GM21786 (cell line): Measurements from ENCODE around the gene MAP3K1.

Experiments used
- ATAC-seq: cut with Tn5 transposase; IDR thresholded peaks from one replicate; pipeline ENCODE4 v1.9.1; 2021; ENCODE audit not compliant: unreplicated experiment

MAP3K1 gene

DNA sequence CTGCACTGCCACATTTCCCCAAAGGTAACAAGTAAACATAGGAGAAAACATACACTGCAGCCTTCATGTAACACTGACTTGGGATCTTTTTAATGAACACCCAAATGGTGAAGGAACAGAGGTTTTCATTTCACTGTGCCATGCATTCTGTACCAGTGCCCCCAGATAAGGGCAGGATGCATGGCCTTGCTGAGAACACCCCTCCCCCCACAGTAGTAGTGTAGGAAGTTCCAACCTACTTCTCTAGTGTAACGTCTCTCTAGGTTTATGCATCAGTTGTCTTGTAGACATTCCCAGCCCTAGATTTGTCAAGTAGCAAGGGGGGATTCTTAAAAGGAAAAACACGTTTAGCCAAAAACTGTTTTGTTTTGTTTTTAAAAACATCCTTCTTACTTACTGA is 29.9 kb downstream of the MAP3K1 start:
- ATAC-seq, result no peak

GRCh38 chr5:56845904-56846480 is 30.6 kb downstream of the MAP3K1 start:
- ATAC-seq, result no peak

- ATAC-seq, result no peak
Observed at GRCh38 chr5:56848206-56848605, 32.9 kb downstream of the MAP3K1 start.

DNA sequence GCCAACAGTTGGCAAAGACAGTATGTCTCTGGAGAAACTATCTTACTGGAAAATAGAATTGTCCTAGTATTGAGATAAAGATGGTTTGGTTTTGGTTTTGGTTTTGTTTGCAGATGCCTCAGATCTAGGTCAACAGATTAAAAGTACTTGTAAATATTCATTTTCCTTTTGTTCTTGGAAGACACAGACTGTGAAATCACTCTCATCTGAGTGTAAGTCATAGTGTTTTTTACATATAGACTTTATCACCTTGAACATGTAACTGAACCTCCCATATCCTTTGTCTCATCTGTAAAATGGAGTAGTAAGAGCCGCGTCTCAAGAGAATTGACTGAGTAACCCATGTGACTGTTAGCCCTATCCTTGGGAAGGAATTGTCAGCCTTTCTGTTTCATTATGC is 34.3 kb downstream of the MAP3K1 start:
- no peak for ATAC-seq

DNA sequence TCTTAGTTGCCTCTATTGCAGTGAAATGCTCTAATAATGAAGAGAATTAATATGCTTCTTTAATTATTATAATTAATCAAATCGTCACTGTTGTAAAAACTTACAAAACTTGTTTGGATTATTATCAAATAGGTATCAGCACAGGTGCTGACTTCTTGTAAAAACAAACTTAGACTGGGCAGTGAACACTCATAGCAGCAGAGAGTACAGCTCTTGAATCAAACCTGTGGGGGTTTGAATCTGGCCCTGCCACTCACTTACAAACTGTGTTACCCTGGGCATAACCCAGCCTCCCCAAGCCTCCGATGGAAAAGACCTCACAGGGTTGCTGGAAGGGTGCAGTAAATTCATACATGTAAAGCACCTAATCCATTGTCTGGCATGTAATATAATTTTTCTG is 35.1 kb downstream of the MAP3K1 start:
- no peak for ATAC-seq

GRCh38 chr5:56851258-56851941 is 36.1 kb downstream of the MAP3K1 start:
- no peak for ATAC-seq

GRCh38 chr5:56852228-56853000 is 37.1 kb downstream of the MAP3K1 start:
- no peak for ATAC-seq

DNA sequence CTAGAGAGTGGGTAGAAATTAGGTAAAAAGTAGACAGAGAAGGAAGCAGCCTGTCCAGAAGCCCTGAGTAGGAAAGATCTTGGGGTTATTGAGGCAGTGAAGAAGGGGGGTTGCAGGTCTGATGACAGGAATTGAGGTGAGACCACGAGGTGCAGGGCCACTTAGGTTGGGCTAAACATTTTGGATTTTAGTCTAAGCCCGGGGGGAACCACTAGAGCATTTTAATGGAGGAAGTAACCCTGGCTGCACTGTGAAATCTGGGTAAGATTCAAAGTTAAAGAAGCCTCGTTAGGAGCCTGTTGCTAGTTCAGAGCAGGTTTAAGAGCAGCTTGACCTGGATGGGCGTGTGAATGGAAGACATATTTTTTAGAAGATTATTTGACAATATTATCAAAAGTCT is 38.3 kb downstream of the MAP3K1 start:
- ATAC-seq, result no peak

DNA sequence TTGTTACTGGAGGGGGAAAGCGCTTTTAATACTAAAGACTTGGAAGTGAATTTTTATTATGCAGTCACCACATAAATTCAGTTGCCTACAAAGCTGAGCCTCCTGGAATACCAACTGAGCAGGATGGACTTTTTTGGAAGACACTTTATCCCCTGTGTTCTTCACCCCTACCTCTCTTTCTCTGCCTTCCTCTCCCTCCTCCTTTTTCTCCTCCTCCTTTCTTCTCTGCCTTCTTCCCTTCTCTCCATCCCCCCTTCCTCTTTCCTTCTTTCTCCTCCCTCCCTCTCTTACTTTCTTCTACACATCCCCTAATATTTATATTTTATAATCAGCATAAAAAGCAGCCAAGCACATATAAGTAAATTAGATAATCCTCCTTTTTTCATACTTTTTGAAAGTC is 39.6 kb downstream of the MAP3K1 start:
- no peak for ATAC-seq

- ATAC-seq, result no peak
Observed at GRCh38 chr5:56856541-56857178, 41.3 kb downstream of the MAP3K1 start.

DNA sequence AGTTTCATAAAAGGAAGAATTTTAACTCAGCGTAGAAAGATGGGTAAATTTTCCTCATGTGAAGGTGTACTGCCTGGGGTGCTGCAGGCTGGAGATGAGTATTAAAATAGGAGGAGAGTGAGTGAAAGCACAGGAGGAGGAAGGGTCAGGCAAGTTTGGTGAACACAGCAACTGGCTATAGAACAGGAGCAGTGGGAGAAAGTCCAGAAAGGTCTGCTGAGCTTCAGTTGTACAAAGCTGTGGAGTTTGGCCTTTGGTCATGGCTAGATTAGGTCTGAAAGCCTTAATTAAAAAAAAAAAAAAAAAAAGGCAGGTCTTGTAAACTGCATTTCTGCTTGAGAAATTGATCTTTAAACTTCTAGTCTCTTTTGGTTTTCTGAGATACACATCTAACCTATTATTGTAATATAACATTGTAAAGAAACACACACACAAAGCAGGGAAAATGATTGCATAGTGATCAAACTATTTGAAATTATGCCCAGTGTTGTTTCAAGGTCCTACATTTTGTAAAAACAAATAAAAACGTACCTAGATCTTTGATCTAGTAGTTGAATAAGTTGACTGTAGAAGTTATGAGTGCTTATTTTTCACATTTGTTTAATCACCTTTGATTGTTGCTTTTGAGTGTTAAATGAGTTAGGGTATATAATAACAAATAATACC is 43.6 kb downstream of the MAP3K1 start:
- no peak for ATAC-seq

DNA sequence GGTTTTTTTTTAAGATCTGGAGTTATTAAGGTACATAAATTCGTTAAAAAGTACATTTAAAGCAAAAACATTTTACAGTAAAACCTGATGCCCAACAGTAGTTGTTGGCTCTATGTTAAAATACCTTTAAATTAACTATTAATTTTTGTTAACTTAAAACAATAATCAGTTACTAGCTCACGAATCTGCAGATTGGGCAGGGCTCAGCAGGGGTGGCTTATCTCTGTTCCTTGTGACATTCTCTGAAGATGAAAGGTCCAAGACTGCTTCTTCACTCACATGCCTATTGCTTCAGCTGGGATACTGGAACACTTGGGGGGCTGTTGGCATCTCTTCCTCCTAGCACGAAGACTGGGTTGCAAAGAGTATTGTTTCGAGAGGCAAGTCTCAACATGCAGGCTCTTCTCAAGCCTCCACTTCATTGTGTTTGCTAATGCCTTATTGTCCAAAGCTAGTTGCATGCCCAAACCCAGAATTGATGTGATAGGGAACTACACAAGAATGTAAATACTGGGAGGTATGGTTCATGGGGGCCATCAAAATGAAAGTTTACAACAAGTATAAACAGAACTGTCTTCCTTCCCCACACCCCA is 46.6 kb downstream of the MAP3K1 start:
- ATAC-seq, result no peak

DNA sequence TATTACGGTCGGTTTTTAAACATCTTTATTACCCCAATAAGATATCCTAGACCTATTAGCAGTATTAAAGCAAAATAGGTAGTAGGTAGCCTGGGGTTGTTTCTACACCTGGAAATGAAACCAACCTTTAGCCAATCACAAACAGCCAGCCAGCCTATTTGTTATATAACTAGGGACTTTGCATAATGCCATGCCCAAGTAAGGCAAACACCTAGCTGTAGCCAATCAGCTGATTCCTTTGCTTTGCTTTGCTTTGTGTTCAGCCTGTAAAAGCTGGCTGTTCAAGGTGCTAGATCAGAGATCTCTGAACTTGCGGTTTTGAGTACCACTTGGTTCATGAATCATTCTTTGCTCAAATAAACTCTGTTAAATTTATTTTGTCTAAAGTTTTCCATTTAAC is 47.6 kb downstream of the MAP3K1 start:
- ATAC-seq, result no peak

- ATAC-seq, result no peak
Observed at GRCh38 chr5:56871777-56872176, 56.4 kb downstream of the MAP3K1 start.

DNA sequence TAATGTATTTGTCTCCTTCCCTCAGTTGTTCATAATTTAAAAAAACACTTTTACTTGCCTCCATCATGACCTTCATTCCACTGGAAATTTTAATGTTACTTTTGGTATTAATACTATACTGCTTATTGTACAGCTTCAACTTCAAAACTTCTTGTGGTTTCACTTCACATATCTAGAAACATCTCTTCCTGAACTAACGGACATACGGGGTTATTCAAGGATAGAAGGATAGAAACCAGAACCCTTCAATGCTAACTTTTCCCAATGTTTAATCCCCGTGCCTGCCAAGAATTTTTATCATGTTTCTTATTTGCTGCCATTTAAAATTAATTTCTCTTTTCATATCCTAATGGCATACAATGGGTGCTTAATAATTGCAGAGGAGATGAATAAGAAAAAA is 57.7 kb downstream of the MAP3K1 start:
- ATAC-seq, result no peak

DNA sequence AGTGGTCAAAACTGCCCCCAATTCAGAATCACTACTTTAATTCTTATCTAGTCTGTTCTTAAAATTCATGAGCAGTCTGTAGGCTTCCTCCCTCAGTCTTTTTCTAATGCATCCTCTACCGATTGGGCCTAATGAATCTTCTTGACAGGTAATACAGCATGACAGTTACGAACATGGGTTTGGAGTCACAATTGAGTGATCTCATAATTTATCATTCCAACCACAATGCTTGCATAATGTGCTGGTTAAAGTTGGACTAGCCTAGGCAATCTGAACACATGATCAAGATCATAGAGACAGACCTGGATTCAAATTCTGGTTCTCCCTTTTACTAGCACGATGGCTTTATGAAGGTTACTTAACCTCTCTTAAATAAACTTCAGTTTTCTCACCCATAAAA is 61.0 kb downstream of the MAP3K1 start:
- no peak for ATAC-seq

- ATAC-seq, result no peak
Observed at GRCh38 chr5:56881571-56881970, 66.2 kb downstream of the MAP3K1 start.

GRCh38 chr5:56893251-56893951 is 78.1 kb downstream of the MAP3K1 start:
- ATAC-seq, result no peak

DNA sequence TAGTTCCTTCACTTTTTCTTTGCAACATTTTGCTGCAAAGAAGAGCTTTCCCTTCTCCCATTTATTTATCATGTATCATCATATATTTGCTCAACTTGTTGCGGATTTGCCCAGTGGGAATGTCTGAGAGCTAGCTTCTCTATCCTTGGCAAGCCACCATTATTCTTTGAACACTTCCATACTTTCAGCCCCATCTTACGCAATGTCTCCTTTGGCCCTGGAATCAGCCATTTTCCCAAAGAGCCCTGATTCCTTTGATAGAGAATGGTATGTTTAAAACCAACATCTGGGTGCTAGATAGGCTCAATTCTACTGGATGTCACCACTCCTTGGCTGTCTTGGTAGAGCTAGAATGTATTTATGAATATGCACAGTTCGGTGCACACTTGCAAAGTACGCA is 81.4 kb downstream of the MAP3K1 start:
- no peak for ATAC-seq

DNA sequence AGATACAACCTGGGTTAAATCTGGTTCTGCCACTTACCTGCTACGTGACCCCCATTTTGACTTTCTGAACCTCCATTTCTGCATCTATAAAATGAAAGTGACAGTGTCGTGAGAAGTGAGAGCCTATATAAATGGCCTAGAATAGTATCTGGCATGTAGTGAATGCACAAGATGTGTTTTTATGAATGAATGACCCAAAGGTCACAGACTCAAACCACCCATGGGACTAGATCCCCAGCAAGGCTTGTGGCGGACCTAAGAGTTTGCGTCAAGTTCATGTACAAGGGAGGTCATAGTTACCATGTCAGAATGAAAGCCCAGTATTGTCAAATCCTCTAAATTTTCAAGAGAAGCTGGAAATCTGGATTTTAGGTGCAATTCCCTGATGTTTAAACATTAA is 82.9 kb downstream of the MAP3K1 start:
- ATAC-seq, result no peak
